Mammary epithelial cell (primary cell): ENCODE measurements around the gene ITGA5.

Source experiments
- EZH2 ChIP-seq: IDR thresholded peaks from 2 replicates; pipeline ENCODE4 v1.6.1; 2012; ENCODE audit warnings: low read length, inconsistent platforms, borderline replicate concordance
- TF ChIP-seq, protein P1 (sequence below), 2 donors: IDR thresholded peaks in 1 of 2; conservative IDR thresholded peaks in 1 of 2; 2 replicates each; pipeline ENCODE4 v1.5.1; 2011 to 2012; ENCODE audit warnings: inconsistent platforms in 2 of 2, low read length in 2 of 2, mild to moderate bottlenecking in 2 of 2, control low read depth in 1 of 2, low read depth in 1 of 2; ENCODE audit not compliant: insufficient read depth in 1 of 2; ENCODE audit errors: extremely low read depth in 1 of 2

DNA sequence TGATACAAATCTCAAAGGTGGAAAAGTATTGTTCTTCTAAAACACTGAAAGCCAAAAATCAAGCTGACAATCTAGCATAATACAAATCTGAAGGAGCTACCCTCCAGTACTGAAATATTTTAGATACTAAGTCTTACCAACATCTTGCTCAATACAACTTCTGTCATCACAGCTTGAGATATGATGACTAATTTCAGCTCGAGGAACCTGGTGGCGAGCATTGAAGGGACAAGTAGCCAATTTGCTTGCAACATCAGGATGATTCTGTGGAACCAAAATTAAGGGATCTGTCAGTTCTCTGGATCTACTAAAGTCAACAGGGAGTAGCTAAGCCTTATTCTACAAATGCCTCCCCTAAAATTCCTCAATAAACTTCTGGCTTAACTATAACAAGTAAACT lies 44.0 kb upstream of the ITGA5 start:
- TF ChIP-seq, protein P1, sequence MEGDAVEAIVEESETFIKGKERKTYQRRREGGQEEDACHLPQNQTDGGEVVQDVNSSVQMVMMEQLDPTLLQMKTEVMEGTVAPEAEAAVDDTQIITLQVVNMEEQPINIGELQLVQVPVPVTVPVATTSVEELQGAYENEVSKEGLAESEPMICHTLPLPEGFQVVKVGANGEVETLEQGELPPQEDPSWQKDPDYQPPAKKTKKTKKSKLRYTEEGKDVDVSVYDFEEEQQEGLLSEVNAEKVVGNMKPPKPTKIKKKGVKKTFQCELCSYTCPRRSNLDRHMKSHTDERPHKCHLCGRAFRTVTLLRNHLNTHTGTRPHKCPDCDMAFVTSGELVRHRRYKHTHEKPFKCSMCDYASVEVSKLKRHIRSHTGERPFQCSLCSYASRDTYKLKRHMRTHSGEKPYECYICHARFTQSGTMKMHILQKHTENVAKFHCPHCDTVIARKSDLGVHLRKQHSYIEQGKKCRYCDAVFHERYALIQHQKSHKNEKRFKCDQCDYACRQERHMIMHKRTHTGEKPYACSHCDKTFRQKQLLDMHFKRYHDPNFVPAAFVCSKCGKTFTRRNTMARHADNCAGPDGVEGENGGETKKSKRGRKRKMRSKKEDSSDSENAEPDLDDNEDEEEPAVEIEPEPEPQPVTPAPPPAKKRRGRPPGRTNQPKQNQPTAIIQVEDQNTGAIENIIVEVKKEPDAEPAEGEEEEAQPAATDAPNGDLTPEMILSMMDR (conservative IDR thresholded peaks at IDR 0.05 in 1 of 2, IDR thresholded peaks at IDR 0.05 in 1 of 2; ENCODE audit: extremely low read depth in 1 of 2, insufficient read depth in 1 of 2, low read depth in 1 of 2, low read length in 2 of 2) = no peak
- no peak for TF ChIP-seq EZH2
